ENCODE results near the gene GGACT.
"Not testable (repeated sequence)": the region's sequence is repeated elsewhere in the genome, so short reads cannot be mapped to it uniquely, and the experiment has no call there.

The GGACT gene

DNA sequence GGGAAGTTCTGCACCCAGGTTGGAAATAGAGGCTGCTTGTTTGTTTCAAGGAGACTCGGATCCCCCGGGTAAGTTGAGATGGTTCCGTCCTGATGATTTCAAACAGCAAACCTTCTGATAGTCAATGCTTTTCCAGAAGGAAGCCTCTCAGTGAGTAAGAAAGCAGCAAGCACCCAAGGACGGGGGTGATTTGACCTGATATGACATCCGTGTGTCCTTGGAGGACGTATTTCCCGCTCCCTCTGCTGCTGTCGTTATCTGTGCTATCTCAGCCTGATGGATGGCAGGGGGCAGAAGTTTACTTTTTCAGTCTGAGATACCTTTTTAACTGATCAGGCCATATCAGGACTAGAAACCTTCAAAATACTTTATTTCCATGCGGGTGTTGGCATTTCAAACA is 5.7 kb upstream of the GGACT start:
- no peak for DNase-seq (ENCODE audit: low read depth)
- no peak overlapping the region for H3K4me3 ChIP-seq (ENCODE audit: control insufficient read depth, low read depth, low read length)
- TF ChIP-seq, protein P1, sequence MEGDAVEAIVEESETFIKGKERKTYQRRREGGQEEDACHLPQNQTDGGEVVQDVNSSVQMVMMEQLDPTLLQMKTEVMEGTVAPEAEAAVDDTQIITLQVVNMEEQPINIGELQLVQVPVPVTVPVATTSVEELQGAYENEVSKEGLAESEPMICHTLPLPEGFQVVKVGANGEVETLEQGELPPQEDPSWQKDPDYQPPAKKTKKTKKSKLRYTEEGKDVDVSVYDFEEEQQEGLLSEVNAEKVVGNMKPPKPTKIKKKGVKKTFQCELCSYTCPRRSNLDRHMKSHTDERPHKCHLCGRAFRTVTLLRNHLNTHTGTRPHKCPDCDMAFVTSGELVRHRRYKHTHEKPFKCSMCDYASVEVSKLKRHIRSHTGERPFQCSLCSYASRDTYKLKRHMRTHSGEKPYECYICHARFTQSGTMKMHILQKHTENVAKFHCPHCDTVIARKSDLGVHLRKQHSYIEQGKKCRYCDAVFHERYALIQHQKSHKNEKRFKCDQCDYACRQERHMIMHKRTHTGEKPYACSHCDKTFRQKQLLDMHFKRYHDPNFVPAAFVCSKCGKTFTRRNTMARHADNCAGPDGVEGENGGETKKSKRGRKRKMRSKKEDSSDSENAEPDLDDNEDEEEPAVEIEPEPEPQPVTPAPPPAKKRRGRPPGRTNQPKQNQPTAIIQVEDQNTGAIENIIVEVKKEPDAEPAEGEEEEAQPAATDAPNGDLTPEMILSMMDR (IDR thresholded peaks at IDR 0.05; ENCODE audit: control insufficient read depth, insufficient read depth, low read depth, low read length, missing control alignments): no peak

DNA sequence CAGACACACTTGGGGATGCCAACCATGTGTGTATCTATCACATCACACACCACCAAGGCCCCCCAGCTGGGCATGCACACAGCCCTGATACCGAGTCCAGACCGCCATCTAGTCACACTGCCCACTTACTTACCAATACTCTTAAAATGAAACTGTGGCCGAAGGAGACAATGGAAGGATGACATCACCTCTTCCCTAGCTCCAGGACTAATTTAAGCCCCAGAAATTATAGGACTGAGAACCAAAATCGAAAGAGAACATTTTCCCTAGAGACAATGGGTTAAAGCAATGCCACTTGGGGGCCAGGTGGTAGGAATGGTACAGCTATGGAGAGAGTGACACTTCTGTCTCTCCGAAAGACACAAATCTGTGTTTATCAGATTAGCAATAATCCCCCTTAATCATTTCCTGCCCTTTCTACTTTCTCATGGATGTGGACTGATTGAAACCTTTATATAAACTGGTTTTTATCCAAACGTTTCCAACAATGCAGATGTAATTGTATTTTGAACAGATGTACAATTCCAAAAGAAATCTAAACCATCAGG is 663 bp upstream of the GGACT start:
- H3K4me3 ChIP-seq (ENCODE audit: control insufficient read depth, low read depth, low read length): no peak overlapping the region
- DNase-seq (ENCODE audit: low read depth): no peak
- TF ChIP-seq, protein P1 (IDR thresholded peaks at IDR 0.05; ENCODE audit: control insufficient read depth, insufficient read depth, low read depth, low read length, missing control alignments): no peak

DNA sequence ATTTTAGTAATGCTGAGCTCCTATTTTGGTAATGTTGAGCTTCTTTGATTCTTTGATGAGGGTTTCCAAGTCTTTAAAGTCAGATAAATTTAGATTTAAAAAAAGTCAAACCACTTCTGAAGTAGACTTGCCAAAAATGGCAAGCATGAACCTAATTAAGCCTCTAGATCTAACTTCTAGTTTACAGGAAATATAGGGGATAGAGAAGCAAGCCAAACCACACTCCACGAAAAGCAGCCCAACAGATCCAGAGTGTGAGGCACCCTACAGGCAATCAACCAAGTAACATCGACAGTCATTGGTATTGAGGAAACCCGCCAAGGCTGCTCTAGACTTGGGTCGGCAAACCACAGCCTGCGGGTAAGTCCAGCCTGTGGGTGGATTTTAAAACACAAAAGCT is 3.7 kb downstream of the GGACT start:
- no peak overlapping the region for H3K4me3 ChIP-seq (ENCODE audit: control insufficient read depth, low read depth, low read length)
- TF ChIP-seq, protein P1 (IDR thresholded peaks at IDR 0.05; ENCODE audit: control insufficient read depth, insufficient read depth, low read depth, low read length, missing control alignments): no peak
- no peak for DNase-seq (ENCODE audit: low read depth)

DNA sequence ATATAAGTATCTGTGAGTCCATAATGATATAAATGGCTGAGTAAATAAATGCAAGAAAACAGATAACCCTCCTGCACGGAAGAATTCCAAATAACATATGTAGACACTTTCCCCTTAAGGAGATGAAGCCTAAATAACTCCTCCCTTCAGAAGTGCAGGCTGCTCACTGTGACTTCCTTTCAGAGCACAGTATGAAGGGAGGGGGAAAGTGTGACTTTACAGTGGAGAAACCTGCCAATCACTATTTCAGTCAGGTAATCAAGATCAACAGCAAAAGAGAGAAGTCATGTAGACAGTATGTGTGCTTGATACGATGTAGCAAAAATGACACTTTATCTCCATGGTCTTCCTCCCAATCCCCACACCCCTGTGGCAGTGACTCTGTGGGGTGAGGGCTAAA is 7.1 kb downstream of the GGACT start:
- no peak overlapping the region for H3K4me3 ChIP-seq (ENCODE audit: control insufficient read depth, low read depth, low read length)
- DNase-seq (ENCODE audit: low read depth): no peak
- TF ChIP-seq, protein P1 (IDR thresholded peaks at IDR 0.05; ENCODE audit: control insufficient read depth, insufficient read depth, low read depth, low read length, missing control alignments): no peak

DNA sequence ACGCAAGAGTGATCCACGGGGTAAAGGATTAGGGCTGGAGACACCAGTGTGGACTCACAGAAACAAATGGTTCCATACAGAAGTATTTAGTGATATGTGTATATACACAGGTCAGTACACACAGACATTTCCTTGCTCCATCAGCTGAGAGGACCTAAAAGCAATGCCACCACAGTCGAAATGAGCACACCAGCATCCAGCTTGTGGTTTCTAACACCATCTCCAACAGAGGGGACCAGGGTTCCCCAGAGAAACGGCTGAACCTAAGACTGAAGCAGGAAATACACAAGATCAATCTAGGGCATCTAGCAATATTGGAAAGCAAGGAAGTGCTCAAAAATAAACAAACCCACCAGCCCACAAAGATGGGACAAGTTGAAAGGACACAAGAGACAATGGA is 7.6 kb downstream of the GGACT start:
- TF ChIP-seq, protein P1 (IDR thresholded peaks at IDR 0.05; ENCODE audit: control insufficient read depth, insufficient read depth, low read depth, low read length, missing control alignments): no peak
- H3K4me3 ChIP-seq (ENCODE audit: control insufficient read depth, low read depth, low read length): no peak overlapping the region
- no peak for DNase-seq (ENCODE audit: low read depth)

DNA sequence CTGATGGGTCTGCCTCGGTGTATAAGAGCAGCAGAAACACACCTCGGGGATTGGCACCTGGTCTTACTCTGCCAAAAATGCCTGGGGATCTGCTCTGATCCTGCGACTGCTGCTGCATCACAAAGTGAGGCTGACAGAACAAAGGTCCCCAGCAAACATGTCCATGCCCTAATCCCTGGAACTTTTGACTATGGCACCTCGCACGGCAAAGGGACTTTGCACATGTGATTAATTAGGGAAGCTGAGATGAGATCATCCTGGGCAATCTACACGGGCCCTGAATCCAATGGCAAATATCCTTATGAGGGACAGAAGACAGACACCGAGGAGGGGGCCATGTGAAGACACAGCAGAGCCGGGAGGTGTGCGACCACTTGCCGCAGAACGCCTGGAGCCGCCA is 8.5 kb downstream of the GGACT start:
- TF ChIP-seq, protein P1 (IDR thresholded peaks at IDR 0.05; ENCODE audit: control insufficient read depth, insufficient read depth, low read depth, low read length, missing control alignments): no peak
- DNase-seq (ENCODE audit: low read depth): no peak
- no peak overlapping the region for H3K4me3 ChIP-seq (ENCODE audit: control insufficient read depth, low read depth, low read length)

DNA sequence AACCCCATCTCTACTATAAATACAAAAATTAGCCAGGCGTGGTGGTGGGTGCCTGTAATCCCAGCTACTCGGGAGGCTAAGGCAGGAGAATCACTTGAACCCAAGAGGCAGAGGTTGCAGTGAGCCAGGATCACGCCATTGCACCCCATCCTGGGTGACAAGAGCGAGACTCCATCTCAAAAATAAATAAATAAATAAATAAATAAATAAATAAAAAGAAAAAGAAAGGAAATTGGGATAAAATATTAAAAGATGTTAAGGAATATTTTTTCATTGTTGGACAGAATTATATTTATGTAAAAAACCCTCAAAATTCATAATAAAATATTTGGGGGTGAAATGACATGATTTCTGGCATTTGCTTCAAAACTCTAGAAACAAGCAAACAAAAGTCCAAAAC is 11.3 kb downstream of the GGACT start:
- not testable (repeated sequence) for DNase-seq (ENCODE audit: low read depth); H3K4me3 ChIP-seq (ENCODE audit: control insufficient read depth, low read depth, low read length)
